Esophagus squamous epithelium (tissue), 4 donors: ENCODE results near the gene C1orf21.

Experiments
- CTCF ChIP-seq, 6 experiments: fragments of 450-650 bp in 4 of 6; fragments of 200-600 bp in 2 of 6; sonication (generic) in 2 of 6; IDR thresholded peaks; one replicate each; pipeline ENCODE4 v1.5.1; 2016 to 2019; ENCODE audit warnings: antibody characterized with exemption in 6 of 6, mild to moderate bottlenecking in 4 of 6, moderate library complexity in 4 of 6
- POLR2A ChIP-seq, 4 donors: fragments of 450-650 bp; IDR thresholded peaks; one replicate each; pipeline ENCODE4 v1.6.1; 2017; ENCODE audit warnings: antibody characterized with exemption in 4 of 4, mild to moderate bottlenecking in 4 of 4, moderate library complexity in 3 of 4

GRCh38 chr1:184442260-184442659 is 55.4 kb downstream of the C1orf21 start:
- TF ChIP-seq POLR2A (IDR thresholded peaks at IDR 0.05), result no peak
- no peak for TF ChIP-seq CTCF (IDR thresholded peaks at IDR 0.05)
